GM12875 (cell line): Measurements from ENCODE around the gene HSFX3.
A peak's percentile ranks its signal among the peaks of the same experiment; 100 is the strongest.

Experiments
- H3K4me3 ChIP-seq: one replicate; pipeline ENCODE4 v1.5.1; 2011; ENCODE audit warnings: low read depth, low read length, control low read depth
- TF ChIP-seq, protein P1 (sequence below): IDR thresholded peaks from 2 replicates; pipeline ENCODE4 v1.5.1; 2011; ENCODE audit warnings: low read depth, mild to moderate bottlenecking, control low read depth, inconsistent platforms, low read length, moderate library complexity, borderline replicate concordance; ENCODE audit not compliant: insufficient read depth

HSFX3 gene

DNA sequence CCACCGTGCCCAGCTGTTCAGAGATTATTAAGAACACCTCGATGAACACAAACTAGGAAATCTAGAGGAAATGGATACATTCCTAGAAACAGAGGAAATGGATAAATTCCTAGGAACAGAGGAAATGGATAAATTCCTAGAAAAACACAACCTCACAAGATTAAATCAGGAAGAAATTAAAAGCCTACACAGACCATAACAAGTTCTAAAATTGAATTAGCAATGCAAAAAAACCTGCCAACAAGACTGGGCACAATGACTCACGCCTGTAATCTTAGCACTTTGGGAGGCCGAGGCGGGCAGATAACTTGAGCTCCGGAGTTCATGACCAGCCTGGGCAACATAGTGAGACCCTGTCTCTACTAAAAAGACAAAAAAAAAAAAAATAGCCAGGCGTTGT, 31.5 kb downstream of the HSFX3 start:
- no peak overlapping the region for H3K4me3 ChIP-seq
- TF ChIP-seq, protein P1, sequence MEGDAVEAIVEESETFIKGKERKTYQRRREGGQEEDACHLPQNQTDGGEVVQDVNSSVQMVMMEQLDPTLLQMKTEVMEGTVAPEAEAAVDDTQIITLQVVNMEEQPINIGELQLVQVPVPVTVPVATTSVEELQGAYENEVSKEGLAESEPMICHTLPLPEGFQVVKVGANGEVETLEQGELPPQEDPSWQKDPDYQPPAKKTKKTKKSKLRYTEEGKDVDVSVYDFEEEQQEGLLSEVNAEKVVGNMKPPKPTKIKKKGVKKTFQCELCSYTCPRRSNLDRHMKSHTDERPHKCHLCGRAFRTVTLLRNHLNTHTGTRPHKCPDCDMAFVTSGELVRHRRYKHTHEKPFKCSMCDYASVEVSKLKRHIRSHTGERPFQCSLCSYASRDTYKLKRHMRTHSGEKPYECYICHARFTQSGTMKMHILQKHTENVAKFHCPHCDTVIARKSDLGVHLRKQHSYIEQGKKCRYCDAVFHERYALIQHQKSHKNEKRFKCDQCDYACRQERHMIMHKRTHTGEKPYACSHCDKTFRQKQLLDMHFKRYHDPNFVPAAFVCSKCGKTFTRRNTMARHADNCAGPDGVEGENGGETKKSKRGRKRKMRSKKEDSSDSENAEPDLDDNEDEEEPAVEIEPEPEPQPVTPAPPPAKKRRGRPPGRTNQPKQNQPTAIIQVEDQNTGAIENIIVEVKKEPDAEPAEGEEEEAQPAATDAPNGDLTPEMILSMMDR, result no peak

DNA sequence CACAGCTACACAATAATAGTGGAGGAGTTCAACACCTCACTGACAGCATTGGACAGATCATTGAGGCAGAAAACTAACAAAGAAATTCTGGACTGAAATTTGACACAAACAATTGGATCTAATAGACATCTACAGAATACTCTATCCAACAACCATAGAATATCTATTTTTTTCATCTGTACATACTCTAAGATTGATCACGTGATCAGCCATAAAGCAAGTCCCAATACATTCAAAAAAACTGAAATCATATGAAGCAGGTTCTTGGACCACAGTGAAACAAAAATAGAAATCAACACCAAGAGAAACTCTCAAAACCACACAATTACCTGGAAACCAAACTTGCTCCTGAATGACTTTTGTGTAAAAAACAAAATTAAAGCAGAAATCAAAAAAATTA, 32.4 kb downstream of the HSFX3 start:
- TF ChIP-seq, protein P1, result no peak
- no peak overlapping the region for H3K4me3 ChIP-seq

DNA sequence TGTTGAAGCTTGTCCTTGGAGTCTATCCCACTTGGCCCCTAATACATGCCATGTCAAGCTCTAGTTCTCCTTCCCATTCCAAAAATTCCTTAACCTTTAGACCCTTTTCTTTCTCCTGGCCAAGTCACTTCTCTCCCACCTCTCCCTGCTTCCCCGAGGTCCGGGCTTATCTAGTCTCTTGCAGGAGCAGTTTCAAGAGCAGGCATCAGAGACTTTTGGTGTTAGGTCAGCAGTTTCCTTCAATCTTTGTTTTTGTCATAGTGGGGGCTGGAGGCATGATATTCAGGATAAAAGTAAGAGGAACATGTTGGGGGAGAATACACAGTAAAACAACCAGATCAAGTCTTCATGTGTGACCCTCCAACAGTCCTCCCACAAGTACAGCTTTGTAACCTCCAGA, 33.1 kb downstream of the HSFX3 start:
- H3K4me3 ChIP-seq, result no peak overlapping the region

DNA sequence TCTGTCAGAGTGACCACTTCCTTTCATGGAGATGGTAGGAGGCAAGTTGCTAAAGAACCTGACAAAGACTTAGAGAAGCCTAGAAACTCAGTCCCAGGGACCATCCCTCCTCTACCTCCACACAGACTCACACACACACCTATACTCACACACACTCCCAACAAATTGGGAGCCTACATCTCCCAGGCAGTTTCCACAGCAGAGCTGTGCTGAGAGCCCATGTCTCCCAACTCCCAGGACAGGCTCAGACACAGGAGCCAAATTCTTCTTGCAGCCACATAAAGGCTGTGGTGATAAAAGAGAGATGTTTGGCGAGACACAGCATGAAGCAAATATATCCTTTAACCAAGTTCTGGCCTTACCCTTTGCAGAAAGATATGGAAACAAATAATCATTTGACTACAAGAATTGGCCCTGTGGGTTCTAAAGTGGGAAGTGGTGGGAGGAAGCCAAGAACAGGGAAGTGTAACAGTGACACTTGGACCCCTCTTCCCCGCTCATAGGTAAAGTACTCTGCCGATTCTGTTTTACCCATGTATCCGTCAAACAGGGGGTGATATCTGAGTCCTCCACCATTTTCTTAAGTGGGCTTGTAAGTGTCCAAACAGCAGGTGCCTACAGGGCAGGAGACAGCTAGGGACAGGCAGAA, 33.6 kb downstream of the HSFX3 start:
- TF ChIP-seq, protein P1, result no peak
- no peak overlapping the region for H3K4me3 ChIP-seq

More for the DNA sequence above, 33.1 kb downstream of the HSFX3 start:
- TF ChIP-seq, protein P1, result no peak

DNA sequence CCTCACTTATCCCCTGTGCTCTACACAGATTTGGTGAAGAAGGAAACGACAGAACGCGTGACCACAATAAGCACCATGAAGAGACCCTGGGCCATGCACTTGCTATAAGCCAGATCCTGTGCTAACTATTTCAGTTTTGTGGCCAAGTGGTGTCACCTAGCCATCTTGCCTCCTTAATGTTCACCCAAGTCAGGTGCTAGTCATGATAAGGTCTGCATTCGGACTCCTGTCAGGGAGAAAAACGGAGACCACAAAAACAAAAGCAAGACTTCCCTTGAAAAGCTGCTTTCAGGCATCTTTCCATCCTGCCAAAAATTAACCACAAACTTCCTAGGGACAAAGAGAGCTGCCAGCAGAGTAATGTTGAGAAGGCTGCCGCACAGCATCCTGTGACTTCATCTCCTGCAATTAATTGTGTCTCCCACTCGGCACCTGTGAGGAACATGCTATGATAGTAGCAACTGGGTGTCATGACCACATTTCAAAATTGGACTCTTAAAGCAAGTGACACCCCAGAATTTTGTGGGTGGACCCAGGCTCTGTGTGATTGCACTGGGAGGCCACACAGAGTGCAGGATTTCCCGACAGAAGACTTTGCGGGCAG, 35.8 kb downstream of the HSFX3 start:
- no peak overlapping the region for H3K4me3 ChIP-seq
- TF ChIP-seq, protein P1, result no peak

DNA sequence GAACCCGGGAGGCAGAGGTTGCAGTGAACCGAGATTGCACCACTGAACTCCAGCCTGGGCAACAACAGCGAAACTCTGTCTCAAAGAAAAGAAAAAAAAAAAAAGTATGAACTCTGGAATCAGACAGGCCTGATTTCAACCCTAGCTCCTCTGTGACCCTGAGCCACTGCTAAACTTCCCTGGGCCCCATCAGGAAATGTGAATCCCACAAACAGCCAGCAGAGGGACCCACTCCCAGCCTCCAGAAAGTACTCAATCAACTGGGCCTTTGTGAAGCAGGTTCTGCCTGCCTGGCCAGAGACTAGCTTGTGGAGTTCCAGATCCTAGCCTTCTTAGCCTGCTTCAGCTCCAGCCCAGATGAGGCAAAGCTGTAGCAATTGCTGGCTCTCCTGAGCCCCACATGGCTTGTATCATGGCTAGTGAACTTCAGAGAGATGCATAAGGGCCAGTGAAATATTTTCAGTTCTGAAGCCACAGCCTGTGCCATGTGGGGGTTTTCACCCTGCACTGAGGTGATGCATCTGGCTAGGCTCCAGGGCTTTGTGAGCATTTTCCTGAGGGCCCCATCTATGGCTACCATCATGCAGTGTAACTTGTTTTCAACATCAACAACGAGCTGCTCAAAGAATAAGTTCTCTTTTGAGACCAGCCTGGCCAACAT, 37.4 kb downstream of the HSFX3 start:
- TF ChIP-seq, protein P1, result peak; percentile 66; the same call in 1 of the 2 replicates
- no peak overlapping the region for H3K4me3 ChIP-seq
